Measurements from ENCODE around the gene GAREM1. TPM values are rescaled to one million over a fixed set of nuclear protein-coding genes. Genes with fewer than 3 reads are reported as not detected.
"Not testable (repeated sequence)": the region's sequence is repeated elsewhere in the genome, so short reads cannot be mapped to it uniquely, and the experiment has no call there.

Gene GAREM1
- total RNA-seq, 2 donors from 2014 or later: not detected

DNA sequence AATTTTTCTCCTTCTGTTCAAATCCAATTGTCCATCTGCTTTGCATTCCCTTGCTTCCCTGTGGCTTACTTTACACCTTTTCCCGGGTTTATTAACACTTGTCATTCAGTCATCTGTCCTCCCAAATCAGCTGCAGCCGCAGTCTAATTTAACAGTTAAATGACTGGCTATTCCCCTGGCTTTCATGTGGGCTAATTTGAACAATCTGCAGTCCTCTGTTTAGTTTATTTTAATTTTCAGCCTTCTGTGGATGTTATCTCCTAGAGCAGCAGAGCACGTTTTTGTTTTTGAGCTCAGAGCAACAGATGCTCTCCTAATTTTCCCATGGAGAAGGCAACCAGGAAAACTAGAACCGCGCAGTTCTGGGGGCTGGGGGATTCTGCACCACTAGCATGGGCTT, 225.8 kb downstream of the GAREM1 start:
- H3K9me3 Mint-ChIP-seq: no peaks in the 10 kb centered on the region
- no peak for DNase-seq (ENCODE audit: low spot score)
- no peaks in the 10 kb centered on the region for H3K36me3 Mint-ChIP-seq
- no peak overlapping the region for H3K27ac Mint-ChIP-seq
- no peak for ATAC-seq
- H3K27me3 Mint-ChIP-seq: peaks cover 7 to 24% of the 10 kb centered on the region in 2 donors
- H3K4me1 Mint-ChIP-seq (ENCODE audit: low read depth in 2 of 2): no peaks in the 10 kb centered on the region
- no peak overlapping the region for H3K4me3 Mint-ChIP-seq

DNA sequence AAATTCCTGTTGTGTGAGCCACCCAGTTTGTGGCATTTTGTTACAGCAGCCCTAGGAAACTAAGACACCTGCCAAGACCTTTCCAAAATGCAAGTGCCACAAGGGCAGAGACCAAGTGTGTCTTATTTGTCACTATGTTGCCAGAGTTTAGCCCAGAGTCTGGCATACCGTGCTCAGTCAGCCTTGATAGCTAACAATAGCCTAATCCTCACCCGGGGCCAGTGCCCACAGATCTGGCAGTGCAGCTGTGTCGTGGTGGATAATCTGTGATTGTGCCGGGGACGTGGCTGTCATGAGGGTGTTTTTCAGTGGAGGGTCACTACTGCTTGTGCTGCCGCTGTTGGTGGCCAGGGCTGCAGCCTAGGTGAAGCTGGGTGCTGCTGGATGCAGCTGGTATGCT, 227.3 kb downstream of the GAREM1 start:
- no peaks in the 10 kb centered on the region for H3K4me1 Mint-ChIP-seq (ENCODE audit: low read depth in 2 of 2)
- no peaks in the 10 kb centered on the region for H3K9me3 Mint-ChIP-seq
- no peak for DNase-seq (ENCODE audit: low spot score)
- H3K27me3 Mint-ChIP-seq: peaks cover 4 to 13% of the 10 kb centered on the region in 2 donors
- ATAC-seq: no peak
- H3K36me3 Mint-ChIP-seq: no peaks in the 10 kb centered on the region
- no peak overlapping the region for H3K4me3 Mint-ChIP-seq
- no peak overlapping the region for H3K27ac Mint-ChIP-seq

DNA sequence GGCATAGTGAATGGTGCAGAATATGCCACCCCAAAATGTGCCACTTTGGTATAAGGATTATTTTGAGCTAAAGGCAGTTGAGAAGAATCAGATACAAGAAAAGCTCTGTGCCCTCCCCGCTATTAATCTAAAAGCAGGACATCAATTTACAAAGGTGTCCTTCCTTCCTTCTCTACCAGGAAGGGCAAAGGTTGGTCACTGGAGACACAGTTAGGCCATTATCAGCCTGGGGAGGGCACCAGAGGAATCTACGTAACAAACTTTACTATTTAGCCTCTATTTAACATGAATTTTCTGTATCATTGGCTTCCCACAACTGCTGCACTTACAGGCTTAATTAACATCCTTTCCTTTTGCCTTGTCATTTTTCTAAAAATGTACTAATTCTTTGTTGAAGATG, 228.3 kb downstream of the GAREM1 start:
- no peak overlapping the region for H3K27ac Mint-ChIP-seq
- no peak for DNase-seq (ENCODE audit: low spot score)
- no peaks in the 10 kb centered on the region for H3K36me3 Mint-ChIP-seq
- H3K27me3 Mint-ChIP-seq: peaks cover 8 to 13% of the 10 kb centered on the region in 2 donors
- ATAC-seq: no peak
- no peak overlapping the region for H3K4me3 Mint-ChIP-seq
- H3K9me3 Mint-ChIP-seq: no peaks in the 10 kb centered on the region
- H3K4me1 Mint-ChIP-seq (ENCODE audit: low read depth in 2 of 2): no peaks in the 10 kb centered on the region

DNA sequence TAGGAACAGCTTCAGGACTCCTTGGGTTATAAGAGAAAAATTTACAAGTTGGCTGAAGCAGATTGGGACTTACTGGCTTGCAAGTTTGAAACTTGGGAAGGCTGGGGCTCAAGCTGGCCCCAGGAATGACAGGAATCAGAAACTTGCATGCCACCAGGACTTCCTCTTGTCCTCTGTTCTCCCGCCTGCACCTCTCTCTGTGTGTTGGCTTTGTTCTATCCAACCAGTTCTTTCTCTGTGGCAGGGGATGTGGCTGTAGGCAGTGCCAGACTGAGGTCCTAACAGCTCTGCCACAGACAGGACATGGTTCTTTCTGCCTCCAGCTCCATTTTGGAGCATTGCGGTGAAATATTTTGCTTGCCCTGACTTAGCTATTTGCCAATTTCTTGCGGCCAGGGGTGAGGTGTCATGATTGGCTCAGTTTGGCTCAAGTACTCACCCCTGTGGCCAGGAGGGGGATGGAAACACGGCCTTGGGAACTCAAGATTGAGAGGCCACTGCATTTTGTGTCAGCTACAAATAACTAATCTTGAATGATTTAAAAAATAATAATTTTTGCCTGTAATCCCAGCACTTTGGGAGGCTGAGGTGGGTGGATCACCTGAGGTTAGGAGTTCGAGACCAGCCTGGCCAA, 231.9 kb downstream of the GAREM1 start:
- Mint-ChIP-seq H3K4me3 (no peak overlapping the region), H3K27me3 (peaks cover 6 to 17% of the 10 kb centered on the region in 2 donors), H3K4me1 (ENCODE audit: low read depth in 2 of 2) (no peaks in the 10 kb centered on the region), H3K9me3 (no peaks in the 10 kb centered on the region), H3K27ac (no peak overlapping the region), H3K36me3 (no peaks in the 10 kb centered on the region)
- DNase-seq (ENCODE audit: low spot score) (no peak), ATAC-seq (no peak)

DNA sequence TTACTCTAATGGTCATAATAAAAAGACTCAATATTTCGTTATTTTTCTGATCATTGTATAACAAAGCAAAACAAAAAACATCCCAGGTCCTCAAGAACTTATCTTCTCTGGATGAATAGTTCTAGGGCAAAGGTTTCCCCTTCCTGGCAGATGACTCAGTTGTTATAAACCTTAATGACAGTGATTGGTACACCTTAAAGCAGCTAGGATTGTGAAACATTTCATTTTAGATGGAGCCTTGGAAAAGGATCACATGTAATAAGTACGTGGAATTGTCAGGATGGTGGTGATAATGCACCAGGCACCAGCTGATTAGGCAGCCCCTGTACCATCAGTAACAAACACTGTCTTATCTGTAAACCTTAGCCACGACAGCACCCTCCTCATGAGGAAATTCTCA, 233.6 kb downstream of the GAREM1 start:
- Mint-ChIP-seq H3K4me1 (ENCODE audit: low read depth in 2 of 2) (no peaks in the 10 kb centered on the region), H3K27me3 (peaks cover 6 to 20% of the 10 kb centered on the region in 2 donors), H3K36me3 (no peaks in the 10 kb centered on the region), H3K27ac (no peak overlapping the region), H3K9me3 (no peaks in the 10 kb centered on the region), H3K4me3 (no peak overlapping the region)
- DNase-seq (ENCODE audit: low spot score) (no peak), ATAC-seq (no peak)

DNA sequence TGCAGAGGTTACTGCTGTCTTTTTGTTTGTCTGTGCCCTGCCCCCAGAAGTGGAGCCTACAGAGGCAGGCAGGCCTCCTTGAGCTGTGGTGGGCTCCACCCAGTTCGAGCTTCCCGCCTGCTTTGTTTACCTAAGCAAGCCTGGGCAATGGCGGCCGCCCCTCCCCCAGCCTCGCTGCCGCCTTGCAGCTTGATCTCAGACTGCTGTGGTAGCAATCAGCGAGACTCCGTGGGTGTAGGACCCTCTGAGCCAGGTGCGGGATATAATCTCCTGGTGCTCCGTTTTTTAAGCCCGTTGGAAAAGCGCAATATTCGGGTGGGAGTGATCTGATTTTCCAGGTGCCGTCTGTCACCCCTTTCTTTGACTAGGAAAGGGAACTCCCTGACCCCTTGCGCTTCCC, 237.3 kb downstream of the GAREM1 start:
- H3K4me1 Mint-ChIP-seq (ENCODE audit: low read depth in 2 of 2); H3K27ac Mint-ChIP-seq; H3K4me3 Mint-ChIP-seq; H3K36me3 Mint-ChIP-seq; ATAC-seq; H3K9me3 Mint-ChIP-seq; DNase-seq (ENCODE audit: low spot score): not testable (repeated sequence)
- peaks cover 6 to 18% of the 10 kb centered on the region in 2 donors for H3K27me3 Mint-ChIP-seq

- Mint-ChIP-seq H3K27me3 (peaks cover 8 to 23% of the 10 kb centered on the region in 2 donors), H3K4me3 (no peak overlapping the region), H3K36me3 (no peaks in the 10 kb centered on the region), H3K9me3 (no peaks in the 10 kb centered on the region), H3K4me1 (ENCODE audit: low read depth in 2 of 2) (no peaks in the 10 kb centered on the region), H3K27ac (no peak overlapping the region)
- no peak for DNase-seq (ENCODE audit: low spot score)
- no peak for ATAC-seq
These were observed 251.2 kb downstream of the GAREM1 start for GRCh38 chr18:32219431-32220018.

DNA sequence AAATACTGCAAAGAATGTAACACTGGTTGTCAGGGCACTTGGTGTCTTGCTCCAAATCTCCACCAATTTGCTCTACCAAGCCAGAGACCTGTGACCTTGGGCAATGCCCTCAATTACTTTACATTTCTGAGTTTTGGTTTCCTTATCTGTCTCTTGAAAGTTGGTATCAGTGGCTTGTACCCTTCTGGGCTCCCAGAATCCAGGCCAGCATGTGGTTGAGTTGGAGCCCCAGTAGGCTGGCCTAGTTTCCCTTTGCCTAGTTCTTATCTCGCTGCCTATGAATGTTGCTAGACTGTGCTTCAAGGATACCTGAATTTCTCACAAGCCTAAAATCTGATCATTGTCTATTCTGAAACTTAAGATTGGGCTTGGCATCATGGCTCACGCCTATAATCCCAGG, 254.3 kb downstream of the GAREM1 start:
- Mint-ChIP-seq H3K4me1 (ENCODE audit: low read depth in 2 of 2) (no peaks in the 10 kb centered on the region), H3K36me3 (no peaks in the 10 kb centered on the region), H3K27ac (no peak overlapping the region), H3K4me3 (no peak overlapping the region), H3K27me3 (peaks cover 4 to 16% of the 10 kb centered on the region in 2 donors), H3K9me3 (no peaks in the 10 kb centered on the region)
- DNase-seq (ENCODE audit: low spot score): no peak
- ATAC-seq: no peak

- H3K36me3 Mint-ChIP-seq: no peaks in the 10 kb centered on the region
- H3K27me3 Mint-ChIP-seq: peaks cover 0 to 16% of the 10 kb centered on the region in 2 donors
- H3K4me1 Mint-ChIP-seq (ENCODE audit: low read depth in 2 of 2): no peaks in the 10 kb centered on the region
- no peaks in the 10 kb centered on the region for H3K9me3 Mint-ChIP-seq
- ATAC-seq (no peak), DNase-seq (ENCODE audit: low spot score) (no peak)
- no peak overlapping the region for H3K27ac Mint-ChIP-seq
- H3K4me3 Mint-ChIP-seq: no peak overlapping the region
These were observed 257.0 kb downstream of the GAREM1 start for GRCh38 chr18:32213693-32214092.

Measured in natural killer cell treated with Interleukin-12 subunit alpha and Interleukin-12 subunit beta and Interleukin-15 and Interleukin-18, amount 100 ng/mL, for 72 hours (primary cell).